ENCODE results near the gene PSORS1C1. TPM values are rescaled to one million over a fixed set of nuclear protein-coding genes. Genes with fewer than 3 reads are reported as not detected.

Gene PSORS1C1
- total RNA-seq, 1 donor from 2014 or later, result 4.7 TPM

GRCh38 chr6:31096656-31097055, 17.9 kb upstream of the PSORS1C1 start:
- intact Hi-C loops (cut with micrococcal nuclease), result no loop called here
- H3K36me3 ChIP-seq, result no peaks in the 10 kb centered on the region
- no peak for DNase-seq
- peaks cover 11% of the 10 kb centered on the region for H3K4me1 ChIP-seq
- no peak overlapping the region for H3K4me3 ChIP-seq
- H3K27me3 ChIP-seq (ENCODE audit: low read depth), result no peaks in the 10 kb centered on the region
- H3K27ac ChIP-seq (replicated peaks), result no peak overlapping the region
- H3K9me3 ChIP-seq (replicated peaks), result no peaks in the 10 kb centered on the region
- TF ChIP-seq CTCF (IDR thresholded peaks at IDR 0.05; ENCODE audit: borderline replicate concordance), result no peak

- H3K27me3 ChIP-seq (ENCODE audit: low read depth), result peaks cover 1% of the 10 kb centered on the region
- H3K9me3 ChIP-seq (replicated peaks), result no peaks in the 10 kb centered on the region
- H3K4me3 ChIP-seq, result no peak overlapping the region
- no peak for DNase-seq
- TF ChIP-seq CTCF (IDR thresholded peaks at IDR 0.05; ENCODE audit: borderline replicate concordance), result no peak
- H3K27ac ChIP-seq (replicated peaks), result no peak overlapping the region
- no peaks in the 10 kb centered on the region for H3K36me3 ChIP-seq
- H3K4me1 ChIP-seq, result peaks cover 10% of the 10 kb centered on the region
- intact Hi-C loops (cut with micrococcal nuclease), result no loop called here
Observed at GRCh38 chr6:31098449-31098938, 16.1 kb upstream of the PSORS1C1 start.

GRCh38 chr6:31103136-31103535, 11.5 kb upstream of the PSORS1C1 start:
- Histone ChIP-seq H3K27ac (replicated peaks) (no peak overlapping the region), H3K36me3 (no peaks in the 10 kb centered on the region), H3K4me1 (no peaks in the 10 kb centered on the region), H3K27me3 (ENCODE audit: low read depth) (peaks cover 3% of the 10 kb centered on the region), H3K4me3 (no peak overlapping the region), H3K9me3 (replicated peaks) (no peaks in the 10 kb centered on the region)
- no peak for TF ChIP-seq CTCF (IDR thresholded peaks at IDR 0.05; ENCODE audit: borderline replicate concordance)
- no peak for DNase-seq
- intact Hi-C loops (cut with micrococcal nuclease), result no loop called here

GRCh38 chr6:31107052-31107451, 7.5 kb upstream of the PSORS1C1 start:
- intact Hi-C loops (cut with micrococcal nuclease), result no loop called here
- H3K9me3 ChIP-seq (replicated peaks), result no peaks in the 10 kb centered on the region
- no peak overlapping the region for H3K4me3 ChIP-seq
- no peak overlapping the region for H3K27ac ChIP-seq (replicated peaks)
- DNase-seq, result no peak
- no peaks in the 10 kb centered on the region for H3K4me1 ChIP-seq
- H3K36me3 ChIP-seq, result no peaks in the 10 kb centered on the region
- no peak for TF ChIP-seq CTCF (IDR thresholded peaks at IDR 0.05; ENCODE audit: borderline replicate concordance)
- peaks cover 13% of the 10 kb centered on the region for H3K27me3 ChIP-seq (ENCODE audit: low read depth)

- Histone ChIP-seq H3K27ac (replicated peaks) (no peak overlapping the region), H3K4me3 (no peak overlapping the region), H3K36me3 (no peaks in the 10 kb centered on the region), H3K9me3 (replicated peaks) (no peaks in the 10 kb centered on the region), H3K4me1 (peaks cover 27% of the 10 kb centered on the region), H3K27me3 (ENCODE audit: low read depth) (peaks cover 9% of the 10 kb centered on the region)
- intact Hi-C loops (cut with micrococcal nuclease), result no loop called here
- no peak for DNase-seq
- TF ChIP-seq CTCF (IDR thresholded peaks at IDR 0.05; ENCODE audit: borderline replicate concordance), result no peak
Observed at GRCh38 chr6:31110825-31111582, 3.6 kb upstream of the PSORS1C1 start.
